Stomach (tissue), 4 donors: Measurements from ENCODE around the gene CELSR1.

Experiments
- EP300 ChIP-seq: sonication (generic); formaldehyde crosslinking; IDR thresholded peaks from one replicate; pipeline ENCODE4 v1.6.1; 2017; ENCODE audit warnings: antibody characterized with exemption
- POLR2A ChIP-seq, 4 donors: fragments of 450-650 bp; IDR thresholded peaks; one replicate each; pipeline ENCODE4 v1.6.1; 2016; ENCODE audit warnings: antibody characterized with exemption in 4 of 4, control low read depth in 2 of 4, mild to moderate bottlenecking in 1 of 4, moderate library complexity in 1 of 4
- POLR2AphosphoS5 ChIP-seq, 3 donors: sonication (generic); formaldehyde crosslinking; IDR thresholded peaks; one replicate each; pipeline ENCODE4 v1.6.1; 2016; ENCODE audit warnings: antibody characterized with exemption in 3 of 3
- TF ChIP-seq, protein P1 (sequence below), 7 experiments: fragments of 450-650 bp in 4 of 7; fragments of 200-600 bp in 3 of 7; sonication (generic) in 3 of 7; IDR thresholded peaks; one replicate each; pipeline ENCODE4 v1.5.1; 2016 to 2019; ENCODE audit warnings: antibody characterized with exemption in 7 of 7, control low read depth in 2 of 7, mild to moderate bottlenecking in 1 of 7

DNA sequence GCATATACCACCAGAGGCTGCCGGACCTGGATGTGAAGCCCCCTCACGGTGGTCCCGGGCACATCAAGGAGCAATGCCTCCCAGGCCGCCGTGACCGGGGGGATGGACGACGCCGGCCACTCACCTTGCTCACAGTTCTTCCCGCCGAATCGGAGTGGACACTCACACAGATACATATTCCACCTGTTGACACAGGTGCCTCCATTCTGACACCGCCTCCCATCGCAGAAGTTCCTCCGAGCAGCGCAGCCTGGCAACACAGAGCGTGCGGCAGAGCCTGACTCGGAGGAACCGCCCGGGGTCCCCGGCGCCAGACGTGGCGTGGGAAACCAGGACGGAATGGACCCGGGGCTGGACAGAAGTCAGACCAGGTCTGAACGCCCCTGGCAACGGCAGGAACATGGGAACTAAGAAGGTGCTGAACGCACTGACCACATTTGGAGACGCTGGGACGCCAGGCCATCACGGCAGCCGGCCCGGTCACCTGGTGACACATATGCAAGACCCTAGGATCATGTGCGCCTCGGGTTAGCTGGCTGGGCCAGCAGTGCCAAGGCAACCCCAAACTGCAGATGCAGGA lies 127.7 kb downstream of the CELSR1 start:
- TF ChIP-seq, protein P1, sequence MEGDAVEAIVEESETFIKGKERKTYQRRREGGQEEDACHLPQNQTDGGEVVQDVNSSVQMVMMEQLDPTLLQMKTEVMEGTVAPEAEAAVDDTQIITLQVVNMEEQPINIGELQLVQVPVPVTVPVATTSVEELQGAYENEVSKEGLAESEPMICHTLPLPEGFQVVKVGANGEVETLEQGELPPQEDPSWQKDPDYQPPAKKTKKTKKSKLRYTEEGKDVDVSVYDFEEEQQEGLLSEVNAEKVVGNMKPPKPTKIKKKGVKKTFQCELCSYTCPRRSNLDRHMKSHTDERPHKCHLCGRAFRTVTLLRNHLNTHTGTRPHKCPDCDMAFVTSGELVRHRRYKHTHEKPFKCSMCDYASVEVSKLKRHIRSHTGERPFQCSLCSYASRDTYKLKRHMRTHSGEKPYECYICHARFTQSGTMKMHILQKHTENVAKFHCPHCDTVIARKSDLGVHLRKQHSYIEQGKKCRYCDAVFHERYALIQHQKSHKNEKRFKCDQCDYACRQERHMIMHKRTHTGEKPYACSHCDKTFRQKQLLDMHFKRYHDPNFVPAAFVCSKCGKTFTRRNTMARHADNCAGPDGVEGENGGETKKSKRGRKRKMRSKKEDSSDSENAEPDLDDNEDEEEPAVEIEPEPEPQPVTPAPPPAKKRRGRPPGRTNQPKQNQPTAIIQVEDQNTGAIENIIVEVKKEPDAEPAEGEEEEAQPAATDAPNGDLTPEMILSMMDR (IDR thresholded peaks at IDR 0.05), result no peak
- no peak for TF ChIP-seq POLR2AphosphoS5 (IDR thresholded peaks at IDR 0.05)
- no peak for TF ChIP-seq POLR2A (IDR thresholded peaks at IDR 0.05)
- TF ChIP-seq EP300, result no peak
